Adrenal gland (tissue), 12 donors: ENCODE data around the gene CNOT11. TPM values are rescaled to one million over a fixed set of nuclear protein-coding genes. Genes with fewer than 3 reads are reported as not detected.

Experiments
- DNase-seq, 7 donors: peaks; one replicate each; pipeline ENCODE4 v3.0.0-alpha.2; 2019 to 2020
- H3K27ac ChIP-seq, 5 donors: fragments of 200-600 bp; sonication (generic) in 4 of 5; 1 replicate in 3 of 5; 2 replicates in 2 of 5; pipeline versions ENCODE4 v1.5.1 to v1.8.0; 2016 to 2020; ENCODE audit warnings: mild to moderate bottlenecking in 1 of 5
- H3K27me3 ChIP-seq: fragments of 200-600 bp; 2 replicates; pipeline ENCODE4 v1.8.0; 2021
- H3K36me3 ChIP-seq, 2 donors: fragments of 200-600 bp; replicated peaks in 1 of 2; 1 replicate in 1 of 2; 2 replicates in 1 of 2; pipeline versions ENCODE4 v1.5.1 to v1.8.0; 2018 to 2022
- H3K4me1 ChIP-seq, 2 donors: fragments of 200-600 bp; replicated peaks in 1 of 2; 1 replicate in 1 of 2; 2 replicates in 1 of 2; pipeline versions ENCODE4 v1.5.1 to v1.8.0; 2018 to 2021
- H3K4me3 ChIP-seq, 4 donors: fragments of 200-600 bp; sonication (generic) in 3 of 4; one replicate each; pipeline ENCODE4 v1.5.1; 2016 to 2018
- H3K9me3 ChIP-seq, 3 donors: fragments of 200-600 bp; sonication (generic) in 1 of 3; replicated peaks in 1 of 3; 1 replicate in 2 of 3; 2 replicates in 1 of 3; pipeline versions ENCODE4 v1.5.1 to v1.8.0; 2016 to 2021
- CTCF ChIP-seq, 6 experiments: fragments of 450-650 bp in 4 of 6; fragments of 200-600 bp in 2 of 6; sonication (generic) in 1 of 6; IDR thresholded peaks; 1 replicate in 5 of 6; 2 replicates in 1 of 6; pipeline versions ENCODE4 v1.5.1 to v1.8.0; 2016 to 2021; ENCODE audit warnings: antibody characterized with exemption in 6 of 6, mild to moderate bottlenecking in 2 of 6, moderate library complexity in 1 of 6
- POLR2A ChIP-seq, 2 donors: fragments of 450-650 bp; IDR thresholded peaks; one replicate each; pipeline ENCODE4 v1.6.1; 2017; ENCODE audit warnings: antibody characterized with exemption in 2 of 2, mild to moderate bottlenecking in 2 of 2, moderate library complexity in 1 of 2
- WGBS, 4 donors: extraction: QIAGEN DNeasy Blood & Tissue Kit in 2 of 4; methylation state at CpG; one replicate each; pipeline versions ENCODE4 v1.1.5 to v1.1.7; 2013 to 2017; 5-methylcytosine and 5-hydroxymethylcytosine counted together
- intact Hi-C, 2 donors: fragments of 100-400 bp; cut with DNase I; formaldehyde crosslinking; loops; one replicate each; pipeline versions ENCODE4 v1.14.1 to v1.15.0; 2022 to 2023
- polyA plus RNA-seq, 3 donors: library from polyadenylated mRNA; stranded (reverse); fragments of 200-250 nt in 2 of 3; fragments of 350-450 nt in 1 of 3; fragmentation: Illumina TruSeq in 1 of 3; extraction: RNeasy Lipid Tissue Mini Kit (QIAGEN cat#74804) in 1 of 3; gene quantifications; one replicate each; pipeline ENCODE4 v1.2.3, GENCODE V29; 2013 to 2014
- total RNA-seq, 9 donors: library from RNA; depleted of rRNA in 4 of 9; stranded (reverse); fragments of >200 nt in 4 of 9; fragments of 120-200 nt in 1 of 9; fragmentation: NEBNext Ultra II Directional in 1 of 9; extraction: Animal tissue kit (Norgen Biotek cat#: 25700) in 1 of 9; gene quantifications; one replicate each; pipeline versions ENCODE4 v1.1.0 to v1.2.4, GENCODE V29; 2013 to 2023
- donor health status: healthy with polysubstance abuse.
- donor health status: Bipolar disorder and iron deficiency.
- donor health status: DM: yes; HTN: yes; CAD: no.
- donor health status: DM: no; HTN: no; CAD: no.
- donor health status: DM: no; HTN: no; CAD: no.
- donor health status: DM: yes; HTN: yes; CAD: no.

Gene CNOT11
- total and polyA plus RNA-seq, 12 donors: 9.5 to 67.3 (median 32.6) TPM

GRCh38 chr2:101308432-101309210 lies 55.9 kb downstream of the CNOT11 start, which contains the start of gene RNF149:
TSS of gene RNF149 (minus strand) at chr2:101308701. CDS start at chr2:101308588, 113 bp downstream.
- DNase-seq: peak; percentile 92 to 95 (median 94)
- H3K36me3 ChIP-seq: no peaks in the 10 kb centered on the region
- H3K9me3 ChIP-seq: no peaks in the 10 kb centered on the region
- H3K4me1 ChIP-seq: peaks cover 13 to 41% of the 10 kb centered on the region in 2 donors
- no peaks in the 10 kb centered on the region for H3K27me3 ChIP-seq
- 3 to 20% (median 8%) methylated on average over 16 to 76 of the region's 76 CpGs for WGBS, 4 donors
- peak within 1 kb of the TSS; percentile 26 to 95 (median 71) for H3K4me3 ChIP-seq
- intact Hi-C loops: no loop called here
- TF ChIP-seq POLR2A (IDR thresholded peaks at IDR 0.05): peak; percentile 74 to 92
- peak in 3 of 6 experiments; percentile 21 to 60 (median 43) for TF ChIP-seq CTCF (IDR thresholded peaks at IDR 0.05)
- peak within 1 kb of the TSS; percentile 20 to 96 (median 90) for H3K27ac ChIP-seq

- H3K9me3 ChIP-seq: no peaks in the 10 kb centered on the region
- WGBS, 4 donors: 74 to 83% (median 79%) methylated on average over 10 of the region's 10 CpGs
- no peaks in the 10 kb centered on the region for H3K36me3 ChIP-seq
- peaks cover 9 to 24% of the 10 kb centered on the region in 2 donors for H3K4me1 ChIP-seq
- no peaks in the 10 kb centered on the region for H3K27me3 ChIP-seq
- TF ChIP-seq CTCF (IDR thresholded peaks at IDR 0.05) (no peak), POLR2A (IDR thresholded peaks at IDR 0.05) (no peak)
- intact Hi-C loops: no loop called here
- DNase-seq: no peak
- H3K4me3 ChIP-seq: no peak overlapping the region
- H3K27ac ChIP-seq: peak overlapping the region in 2 of 5 donors; percentile 52 to 96
Measured at GRCh38 chr2:101310090-101310833, 57.6 kb downstream of the CNOT11 start.

GRCh38 chr2:101310834-101311695 lies 58.4 kb downstream of the CNOT11 start:
- peak in 1 of 7 donors; percentile 16 for DNase-seq
- no peaks in the 10 kb centered on the region for H3K9me3 ChIP-seq
- peaks cover 9 to 16% of the 10 kb centered on the region in 2 donors for H3K4me1 ChIP-seq
- H3K27ac ChIP-seq: peak overlapping the region in 2 of 5 donors; percentile 52 to 76
- H3K36me3 ChIP-seq: no peaks in the 10 kb centered on the region
- no peak for TF ChIP-seq CTCF (IDR thresholded peaks at IDR 0.05)
- TF ChIP-seq POLR2A (IDR thresholded peaks at IDR 0.05): no peak
- H3K27me3 ChIP-seq: no peaks in the 10 kb centered on the region
- no peak overlapping the region for H3K4me3 ChIP-seq
- intact Hi-C loops: no loop called here
- WGBS, 4 donors: 68 to 76% (median 73%) methylated on average over 7 of the region's 7 CpGs
